HG02763 (cell line): ENCODE measurements around the gene CDH4.

Experiments
- ATAC-seq: cut with Tn5 transposase; IDR thresholded peaks from one replicate; pipeline ENCODE4 v1.9.1; 2021; ENCODE audit warnings: mild to moderate bottlenecking, moderate library complexity; ENCODE audit not compliant: unreplicated experiment

The CDH4 gene

DNA sequence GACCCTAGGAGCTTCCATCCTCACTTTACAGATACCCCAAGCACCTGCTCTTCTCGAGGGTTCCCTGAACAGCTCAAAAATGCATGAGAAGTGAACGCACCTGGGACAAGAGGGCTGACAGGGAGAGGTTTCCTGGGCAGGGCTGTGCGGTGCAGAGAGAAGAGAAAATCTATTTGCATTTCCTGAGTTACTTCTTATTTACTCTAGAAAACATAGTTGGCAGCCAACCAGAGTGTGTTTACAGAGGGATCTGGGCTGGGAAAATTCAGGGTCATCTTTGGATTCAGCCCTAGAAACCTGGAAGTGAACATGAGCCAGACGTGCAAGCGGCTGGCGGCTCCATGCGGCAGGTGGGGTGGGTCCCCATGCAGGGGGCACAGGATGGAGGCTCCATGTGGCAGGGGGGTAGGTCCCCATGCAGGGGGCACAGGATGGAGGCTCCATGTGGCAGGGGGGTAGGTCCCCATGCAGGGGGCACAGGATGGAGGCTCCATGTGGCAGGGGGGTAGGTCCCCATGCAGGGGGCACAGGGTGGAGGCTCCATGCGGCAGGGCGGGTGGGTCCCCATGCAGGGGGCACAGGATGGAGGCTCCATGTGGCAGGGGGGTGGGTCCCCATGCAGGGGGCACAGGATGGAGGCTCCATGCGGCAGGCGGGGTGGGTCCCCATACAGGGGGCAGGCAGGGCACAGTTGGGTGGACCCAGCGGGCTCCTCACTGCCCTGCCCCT lies 471.6 kb downstream of the CDH4 start:
- ATAC-seq, result no peak

DNA sequence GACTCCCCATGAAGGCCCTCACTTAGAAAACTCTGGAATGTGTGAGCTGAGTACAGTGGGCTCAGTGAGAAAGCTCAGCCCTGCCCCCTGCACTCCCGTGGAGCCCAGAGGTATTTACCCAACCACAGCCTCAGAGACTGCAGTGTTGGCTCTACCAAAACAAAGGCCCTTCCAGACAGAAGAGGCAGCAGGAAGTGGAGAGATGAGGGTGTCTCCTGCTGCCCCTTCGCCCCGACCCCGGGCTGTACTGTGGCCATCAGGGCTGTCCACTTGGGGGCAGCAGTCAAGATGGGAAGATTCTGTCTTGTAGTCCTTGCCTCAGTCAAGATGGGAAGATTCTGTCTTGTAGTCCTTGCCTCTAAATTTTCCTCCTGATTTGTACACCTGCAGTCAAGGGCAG lies 472.3 kb downstream of the CDH4 start:
- ATAC-seq, result no peak

DNA sequence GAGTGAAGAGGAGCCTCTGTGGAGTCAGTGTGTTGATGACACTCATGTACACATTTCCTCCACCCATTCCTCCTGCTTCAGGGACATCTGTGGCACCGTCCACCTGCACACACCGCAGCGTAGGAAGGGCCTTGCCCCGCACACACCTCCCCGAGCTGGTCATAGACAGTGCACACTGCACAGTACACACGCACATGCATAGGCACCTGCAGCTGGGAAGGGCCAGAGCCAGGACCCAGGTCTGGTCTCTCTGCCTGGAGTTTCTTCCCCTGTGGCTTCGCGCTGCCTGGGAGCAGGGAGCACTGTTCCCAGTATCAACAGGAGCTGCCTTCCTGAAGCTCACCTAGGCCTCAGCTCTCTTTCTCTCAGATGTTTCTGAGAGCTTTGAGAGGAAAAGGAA lies 473.1 kb downstream of the CDH4 start:
- no peak for ATAC-seq

DNA sequence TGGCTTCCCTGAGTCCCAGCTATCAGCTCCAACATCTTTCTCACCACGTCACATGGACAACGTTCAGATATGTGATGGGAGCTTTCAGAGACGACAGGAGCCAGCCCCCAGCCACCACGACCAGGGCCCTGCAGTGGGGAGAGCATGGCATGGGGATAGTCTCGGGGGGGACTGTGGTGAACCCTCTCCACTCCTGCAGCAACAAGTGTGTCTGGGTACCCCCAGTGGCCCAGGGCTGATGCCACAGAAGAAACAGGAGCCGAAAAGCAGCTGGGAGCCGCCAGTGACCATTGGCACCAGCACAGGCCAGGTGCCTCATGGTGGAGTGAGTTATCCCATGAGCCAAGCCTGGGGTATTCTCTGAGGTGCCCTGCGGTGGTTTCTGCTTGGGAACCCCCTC lies 473.9 kb downstream of the CDH4 start:
- no peak for ATAC-seq

DNA sequence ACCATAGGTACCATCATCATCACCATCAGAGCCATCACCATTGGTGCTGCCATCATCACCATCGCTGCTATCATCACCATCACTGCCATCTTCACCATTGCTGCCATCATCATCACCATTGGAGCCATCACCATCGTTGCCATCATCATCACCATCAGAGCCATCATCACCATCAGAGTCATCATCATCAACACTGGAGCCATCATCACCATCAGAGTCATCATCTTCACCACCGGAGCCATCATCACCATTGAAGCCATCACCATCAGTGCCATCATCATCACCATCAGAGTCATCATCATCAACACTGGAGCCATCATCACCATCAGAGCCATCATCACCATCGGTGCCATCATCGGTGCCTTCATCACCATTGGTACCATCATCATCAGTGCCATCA lies 474.9 kb downstream of the CDH4 start:
- ATAC-seq, result no peak

DNA sequence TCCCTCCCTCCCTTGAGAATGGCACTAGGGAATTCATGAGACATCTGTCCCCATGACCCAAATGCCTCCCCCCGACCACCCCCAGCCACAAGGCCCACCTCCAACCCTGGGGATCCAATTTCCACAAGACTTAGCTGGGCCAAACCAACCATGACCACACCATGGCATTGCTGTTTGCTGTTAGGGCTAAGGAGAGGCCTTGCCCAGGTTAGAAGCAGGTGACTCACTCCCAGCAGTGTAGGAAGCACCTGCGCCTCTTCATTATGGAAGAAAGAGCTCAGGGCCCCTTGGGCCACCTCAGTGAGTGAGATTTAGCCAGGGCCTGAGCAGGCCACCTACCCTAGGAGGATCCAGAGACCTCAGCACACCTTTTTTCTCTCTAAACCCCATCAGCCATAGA lies 475.7 kb downstream of the CDH4 start:
- ATAC-seq, result no peak

DNA sequence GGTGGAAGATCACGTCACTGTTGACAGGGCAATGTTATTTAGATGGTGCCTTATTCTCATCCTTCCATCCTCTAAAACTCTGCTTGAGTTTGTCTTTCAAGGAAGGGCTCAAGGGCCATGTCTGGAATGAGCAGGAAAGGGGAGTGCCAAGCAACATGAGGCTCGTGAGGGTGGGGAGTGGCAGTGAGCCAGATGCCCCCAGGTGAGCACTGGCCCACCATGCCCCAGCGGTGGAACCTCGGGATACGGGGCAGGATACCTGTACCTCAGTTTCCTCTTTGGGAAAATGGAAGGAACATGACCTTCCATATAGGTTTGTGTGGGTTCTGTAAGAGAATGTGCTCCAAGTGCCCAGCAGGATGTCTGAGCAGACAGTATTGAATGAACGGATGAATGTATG lies 476.3 kb downstream of the CDH4 start:
- no peak for ATAC-seq

DNA sequence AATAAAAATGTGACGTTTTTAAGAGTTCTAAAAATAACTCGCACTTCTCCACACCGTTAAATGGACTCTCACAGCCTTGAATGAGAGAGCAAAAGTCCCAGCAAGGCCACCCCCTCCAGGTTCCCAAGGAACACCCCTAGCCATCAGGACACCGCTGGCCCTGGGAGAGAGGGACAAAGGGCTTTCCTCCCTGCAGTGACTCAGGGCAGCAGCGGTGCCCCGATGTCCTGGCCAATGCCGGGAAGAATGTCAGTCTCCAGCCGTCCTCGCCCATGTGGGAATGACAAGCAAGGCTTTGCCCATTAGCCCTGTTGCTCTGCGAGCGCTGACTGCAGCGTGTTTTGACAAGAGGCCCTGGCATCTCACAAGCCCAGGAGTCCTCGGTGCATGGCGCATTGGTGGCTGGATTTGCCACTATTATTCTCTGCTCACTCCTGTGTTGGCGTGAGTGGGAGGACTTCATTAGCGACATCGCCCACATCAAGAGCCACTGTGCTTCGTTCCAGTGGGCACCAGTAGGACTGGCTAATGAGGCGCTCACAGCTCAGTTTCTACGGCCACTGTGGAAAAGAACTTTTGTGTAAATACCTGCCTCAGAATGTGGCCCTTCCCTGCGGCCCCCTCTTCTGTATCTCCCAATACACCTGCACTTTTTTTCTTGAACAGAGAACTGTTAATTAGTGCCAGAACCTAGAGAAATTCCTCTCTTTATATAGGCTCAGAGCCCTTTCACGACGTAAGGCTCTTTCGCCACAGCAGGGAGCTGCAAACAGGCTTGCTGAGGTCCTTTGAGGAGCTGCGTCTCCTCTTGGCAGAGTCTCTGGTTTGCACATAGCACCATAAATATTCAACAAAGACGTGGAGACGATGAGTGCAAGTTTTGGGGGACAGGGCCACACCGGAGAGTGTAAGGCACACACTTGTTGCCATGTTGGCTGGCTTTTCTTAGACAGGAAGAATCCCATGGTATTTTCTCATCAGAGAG lies 477.0 kb downstream of the CDH4 start:
- ATAC-seq, result no peak

DNA sequence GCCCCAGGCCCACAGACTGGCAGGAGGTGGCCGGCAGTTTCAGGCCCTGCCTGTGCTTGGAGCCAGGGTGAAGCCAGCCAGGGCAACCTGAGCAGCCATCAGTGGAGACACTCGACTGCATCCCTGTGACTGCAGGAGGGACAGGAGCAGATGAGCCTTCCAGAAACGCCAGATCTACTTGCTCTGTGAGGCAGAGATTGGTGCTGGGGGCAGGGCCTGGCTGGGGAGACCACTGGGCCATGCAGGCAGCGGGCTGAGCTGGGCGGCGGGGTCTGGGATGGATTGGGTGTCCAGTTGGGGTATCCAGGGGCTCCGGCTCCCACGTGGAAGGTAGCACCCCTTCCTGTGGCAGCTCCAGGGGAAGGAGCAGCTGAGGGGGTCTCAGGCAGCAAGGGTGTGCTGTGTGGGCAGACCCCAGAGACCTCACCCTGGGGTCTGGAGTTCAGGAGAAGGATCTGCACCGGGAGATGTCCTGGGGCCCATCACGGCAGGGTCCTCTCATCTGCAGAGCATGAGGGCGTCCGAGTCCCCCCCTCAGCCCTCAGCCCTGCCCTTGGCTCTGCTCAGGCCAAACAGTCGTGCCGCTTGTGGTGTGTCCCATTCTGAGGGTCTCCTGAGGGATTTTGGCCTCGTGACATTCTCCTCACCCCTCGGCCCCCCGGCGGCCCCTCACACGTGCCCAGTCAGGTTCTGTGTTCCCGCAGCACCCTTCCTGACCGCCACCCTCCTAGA lies 478.7 kb downstream of the CDH4 start:
- ATAC-seq, result no peak

DNA sequence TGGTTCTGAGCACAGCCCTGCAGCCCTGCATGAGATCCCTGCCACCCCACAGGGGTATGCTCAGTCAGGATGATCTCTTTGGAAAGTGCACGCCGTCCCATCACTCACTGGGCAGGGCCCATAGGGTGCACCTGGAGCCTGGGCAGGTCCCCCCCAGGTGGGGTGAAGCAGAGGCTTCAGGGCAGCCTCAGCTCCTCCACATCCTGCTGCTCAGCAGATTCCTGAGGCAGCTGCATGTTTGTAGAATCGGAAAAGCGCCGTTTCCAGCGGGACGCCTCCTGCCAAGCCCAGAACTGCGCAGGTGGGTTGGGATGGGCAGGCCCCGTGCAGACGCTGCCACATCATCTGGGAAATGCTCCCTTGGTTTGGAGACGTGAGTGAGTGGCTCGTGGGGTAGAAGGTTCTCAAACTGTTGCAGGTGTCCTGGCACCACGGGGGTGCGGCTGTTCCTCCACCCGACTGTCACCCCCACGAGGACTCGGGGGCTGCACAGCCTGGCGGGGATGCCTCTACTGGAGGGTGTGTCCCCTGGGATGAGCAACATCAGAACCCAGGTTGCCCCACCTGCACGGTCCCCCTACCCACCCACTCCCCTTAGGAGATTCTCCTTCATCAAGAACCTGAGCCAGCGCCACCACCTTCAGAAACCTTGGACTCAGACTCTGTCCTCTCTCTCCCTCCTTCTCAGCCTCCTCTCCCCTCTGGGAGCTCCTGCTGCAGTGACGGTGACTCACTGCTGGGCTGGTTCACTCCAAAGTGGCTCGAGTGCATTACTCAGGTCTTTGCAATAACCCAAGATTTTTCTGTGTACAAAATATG lies 479.5 kb downstream of the CDH4 start:
- ATAC-seq, result no peak

DNA sequence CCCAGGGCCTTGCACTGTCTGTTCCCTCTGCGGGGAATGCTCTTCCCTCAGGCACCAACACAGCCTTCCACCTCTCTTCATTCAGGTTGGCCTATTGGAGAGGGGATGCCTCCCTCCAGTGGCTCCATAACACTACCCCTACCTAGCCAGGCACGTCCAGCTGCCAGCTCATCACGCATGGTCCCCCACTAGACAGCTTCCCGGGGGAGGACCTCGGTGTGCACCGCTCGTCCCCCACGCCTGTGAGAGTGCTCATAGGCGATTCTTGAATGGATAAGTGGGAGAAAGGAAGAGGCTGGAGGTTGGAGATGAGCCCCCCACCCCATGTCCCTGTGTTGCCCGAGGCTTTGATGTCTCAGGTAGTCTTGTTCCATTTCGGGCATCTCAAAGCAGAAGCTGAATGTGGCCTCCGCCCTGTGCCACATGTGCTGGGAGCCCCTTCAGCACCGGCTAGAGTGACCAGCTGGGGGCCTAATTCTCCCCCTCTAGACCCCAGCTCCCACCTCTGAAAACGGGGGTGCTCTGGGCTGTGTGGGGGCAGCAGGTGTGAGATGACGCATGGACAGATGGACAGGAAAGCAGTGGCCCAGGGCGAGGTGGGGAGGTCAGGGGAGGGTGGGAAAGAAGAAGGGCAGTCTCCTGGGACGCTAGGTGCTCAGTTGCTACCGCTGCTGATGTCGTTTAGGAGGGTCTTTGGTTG lies 480.6 kb downstream of the CDH4 start:
- ATAC-seq, result no peak

DNA sequence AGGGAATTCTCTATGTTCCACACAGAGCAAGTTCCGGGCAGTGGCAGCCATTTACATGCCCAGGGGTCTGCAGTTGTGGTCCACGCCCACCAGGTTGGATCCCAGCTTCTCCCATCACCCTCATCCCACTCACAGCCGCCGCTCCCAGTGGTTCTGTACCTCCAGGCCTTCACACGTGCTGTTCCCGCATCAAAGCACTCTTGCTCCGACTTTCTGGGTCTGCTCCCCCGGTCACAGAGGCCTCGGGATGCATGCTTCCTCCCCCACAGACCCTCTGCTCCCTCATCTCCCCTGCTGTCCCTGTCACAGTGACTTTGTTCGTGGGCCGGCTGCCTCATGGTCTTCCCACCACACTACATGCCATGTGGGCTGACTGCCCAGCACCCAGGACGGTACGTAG lies 481.2 kb downstream of the CDH4 start:
- ATAC-seq, result no peak

DNA sequence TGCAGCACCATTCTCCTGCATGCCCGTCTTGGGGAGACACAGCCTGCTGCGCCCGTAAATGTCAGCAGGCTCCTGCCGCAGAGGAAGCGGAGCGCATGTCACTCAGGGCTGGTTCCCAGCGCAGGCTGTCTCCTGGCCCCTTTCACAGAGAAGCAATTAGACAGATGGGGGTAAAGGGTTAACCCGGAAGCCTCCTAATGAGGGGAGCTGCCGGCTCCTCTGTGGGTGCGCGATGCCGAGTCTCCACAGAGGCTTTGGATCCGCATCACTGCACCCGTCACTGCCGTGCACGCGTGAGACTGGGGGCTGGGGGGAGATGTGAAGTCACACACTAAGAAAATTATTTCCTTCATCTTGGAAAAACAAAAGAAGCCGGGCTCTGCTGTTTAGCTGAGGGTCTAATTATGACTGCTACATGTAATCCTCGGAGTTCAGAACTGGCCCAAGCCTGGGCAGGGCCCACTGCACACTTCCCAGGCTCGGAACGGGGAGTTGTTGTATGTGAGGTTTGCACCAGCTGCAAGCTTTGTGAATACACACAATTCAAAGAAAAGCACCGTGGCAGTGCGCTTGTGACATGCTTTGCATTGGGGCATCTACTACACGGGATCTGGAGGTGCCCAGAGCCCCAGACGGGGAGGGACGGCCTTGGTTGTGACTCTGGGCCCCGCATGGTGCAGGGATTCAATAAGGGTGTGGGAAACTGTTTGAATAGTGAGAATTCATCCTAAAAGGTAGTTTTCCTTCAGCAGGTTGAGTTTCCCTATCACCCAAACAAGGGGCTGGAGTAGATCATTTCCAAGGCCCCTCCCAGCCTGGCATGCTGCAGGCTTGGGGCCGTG lies 482.1 kb downstream of the CDH4 start:
- no peak for ATAC-seq

DNA sequence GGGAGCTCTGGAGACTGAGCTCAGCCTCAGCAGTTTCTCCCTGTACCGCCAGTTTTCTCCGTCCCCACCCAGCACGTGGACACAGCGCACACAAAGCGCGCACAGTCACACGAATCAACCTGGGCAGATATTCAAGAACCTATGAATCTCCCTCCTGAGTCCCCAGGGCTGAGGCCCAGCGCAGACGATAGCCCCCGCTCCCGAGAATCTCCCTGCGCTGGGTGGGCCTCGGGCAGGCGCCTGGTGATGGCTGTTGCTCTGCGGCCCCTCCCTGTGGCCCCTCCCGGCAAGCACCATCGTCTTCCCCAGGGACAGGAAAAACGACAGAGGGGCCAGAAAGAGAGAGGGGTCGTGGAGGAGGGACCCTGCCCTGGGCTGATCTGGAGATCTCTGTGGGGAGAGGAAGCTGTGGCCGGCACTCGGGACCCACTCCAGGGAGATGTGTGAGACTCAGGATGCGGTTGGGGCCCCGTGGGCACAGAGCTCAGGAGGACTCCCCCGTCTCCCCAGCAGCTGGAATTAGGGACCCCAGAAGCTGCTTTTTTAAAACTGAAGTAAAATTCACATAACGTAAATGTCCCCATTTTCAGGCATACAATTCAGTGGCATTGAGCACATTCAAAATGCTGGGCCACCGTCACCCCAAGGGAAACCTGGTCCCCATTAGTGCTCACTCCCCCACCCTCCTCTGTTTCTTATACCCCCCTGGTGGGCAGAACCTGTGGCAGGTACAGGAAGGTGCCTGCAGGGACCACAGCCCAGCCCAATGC lies 482.9 kb downstream of the CDH4 start:
- ATAC-seq, result no peak

DNA sequence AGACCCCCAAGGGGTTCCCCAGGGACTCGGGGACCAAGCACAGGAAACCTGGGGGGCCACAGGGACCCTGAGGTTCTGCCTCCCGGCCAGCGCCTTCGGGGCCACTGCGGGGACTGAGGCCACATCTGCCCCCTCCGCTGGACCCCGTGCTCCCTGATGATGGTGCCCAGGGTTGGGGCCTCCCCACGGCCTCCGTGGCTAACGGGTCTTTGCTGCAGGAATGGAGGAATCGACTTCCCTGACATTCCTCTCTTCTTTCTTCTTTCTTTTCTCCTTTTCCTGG lies 483.4 kb downstream of the CDH4 start:
- ATAC-seq, result no peak

DNA sequence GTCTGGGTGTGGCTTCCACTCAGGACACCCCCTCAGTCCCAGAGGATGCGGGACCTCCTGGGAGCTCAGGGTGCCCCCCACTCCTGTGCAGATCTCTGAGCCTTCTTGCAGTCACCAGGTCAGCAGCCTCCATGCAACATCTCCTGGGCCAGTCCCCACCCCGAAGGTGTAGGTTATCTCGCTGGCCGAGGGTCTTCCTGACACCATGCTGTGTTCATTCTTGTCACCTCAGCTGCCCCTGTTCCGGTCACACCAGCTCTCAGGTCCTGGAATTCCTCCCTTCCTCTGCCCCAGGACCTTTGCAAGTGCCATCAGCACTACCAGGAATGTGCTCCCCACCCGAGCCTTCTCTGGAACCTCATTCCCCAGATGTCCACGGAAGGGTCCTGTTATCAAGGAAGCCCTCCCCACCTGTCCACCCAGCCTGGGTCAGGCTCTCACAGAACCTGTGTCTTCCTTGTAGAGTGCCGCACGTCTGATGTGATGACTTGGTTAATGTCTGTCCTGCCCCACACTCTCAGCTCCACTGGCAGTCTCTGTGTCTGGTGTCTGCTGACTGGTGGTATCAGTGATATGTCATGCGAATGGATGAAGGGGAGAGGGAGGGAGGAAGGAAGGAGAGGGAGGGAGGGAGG lies 484.1 kb downstream of the CDH4 start:
- no peak for ATAC-seq

DNA sequence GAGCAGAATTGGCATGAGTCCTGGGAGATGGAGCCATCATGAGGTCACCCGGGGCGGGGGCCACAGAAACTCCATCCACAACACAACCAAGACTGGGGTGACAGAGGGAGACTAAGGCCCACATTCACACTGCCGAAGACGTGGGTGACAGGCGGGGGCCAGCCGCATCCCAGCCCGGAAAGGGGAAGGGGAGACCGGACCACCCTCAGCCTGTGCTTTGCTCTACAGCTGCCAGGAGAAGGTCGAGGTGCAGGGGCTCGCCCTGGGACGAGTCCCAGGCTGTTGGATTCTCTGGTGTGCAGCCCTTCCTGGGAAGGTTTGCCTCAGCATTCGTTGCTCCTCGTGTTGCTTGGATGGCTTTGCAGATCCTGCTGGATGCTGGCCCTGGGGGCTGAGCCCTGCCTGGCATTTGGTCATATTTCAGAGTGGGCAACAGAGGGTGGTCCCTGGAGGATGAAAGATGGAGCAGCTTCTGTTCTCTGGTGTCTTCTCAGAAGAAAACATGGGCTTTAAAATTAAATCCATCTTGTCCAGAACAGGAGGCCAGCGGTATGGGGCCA lies 484.8 kb downstream of the CDH4 start:
- ATAC-seq, result no peak

DNA sequence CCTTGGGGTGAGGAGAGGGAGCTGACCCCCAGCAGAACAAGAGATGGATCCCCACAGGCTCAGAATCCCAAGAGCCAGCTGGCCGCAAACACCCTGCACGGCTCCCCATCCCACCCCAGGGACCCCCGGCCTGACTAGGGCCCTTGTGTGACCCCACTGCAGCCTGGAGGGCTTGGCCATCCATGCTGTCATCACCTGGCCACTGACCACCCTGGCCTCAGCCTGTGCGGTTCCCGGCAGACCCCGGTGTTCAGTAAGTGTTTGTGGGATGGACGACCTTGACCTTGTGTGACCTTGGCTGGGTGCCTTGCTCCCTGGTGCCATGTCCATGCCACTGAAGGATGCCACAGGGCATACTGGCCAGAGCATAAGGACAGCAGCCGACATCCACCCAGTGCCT lies 485.3 kb downstream of the CDH4 start:
- ATAC-seq, result no peak
